Stimulated activated CD4-positive, alpha-beta T cell treated with anti-CD3 and anti-CD28 coated beads, TNF-alpha, amount 100 ng/mL, for 48 hours (primary cell): ENCODE data around the gene OR52K2.
"Not testable (repeated sequence)": the region's sequence is repeated elsewhere in the genome, so short reads cannot be mapped to it uniquely, and the experiment has no call there.

Source experiments
- DNase-seq, 3 donors: peaks; one replicate each; pipeline ENCODE4 v3.0.0-alpha.2; 2020; ENCODE audit warnings: low read depth in 3 of 3

The OR52K2 gene

GRCh38 chr11:4480577-4481239 lies 31.6 kb downstream of the OR52K2 start:
- DNase-seq: no peak

GRCh38 chr11:4481240-4481582 lies 32.1 kb downstream of the OR52K2 start:
- DNase-seq: no peak

GRCh38 chr11:4482445-4482844 lies 33.4 kb downstream of the OR52K2 start, which contains the start of gene OR52K1:
Gene OR52K1 (plus strand): TSS chr11:4482646. CDS start chr11:4488901, 6,255 bp downstream.
- DNase-seq: no peak

- no peak for DNase-seq
These were observed 35.2 kb downstream of the OR52K2 start for GRCh38 chr11:4484310-4484709.

GRCh38 chr11:4491405-4491804 lies 42.3 kb downstream of the OR52K2 start:
- DNase-seq: not testable (repeated sequence)

- no peak for DNase-seq
These were observed 42.9 kb downstream of the OR52K2 start for GRCh38 chr11:4491878-4492606.

- no peak for DNase-seq
These were observed 44.4 kb downstream of the OR52K2 start for GRCh38 chr11:4493480-4493818.

- DNase-seq: peak in 1 of 3 donors; percentile 5
These were observed 46.4 kb downstream of the OR52K2 start for GRCh38 chr11:4495487-4495886.

- DNase-seq: no peak
These were observed 46.9 kb downstream of the OR52K2 start for GRCh38 chr11:4495986-4496385.

GRCh38 chr11:4496557-4497248 lies 47.6 kb downstream of the OR52K2 start:
- DNase-seq: no peak
